Nucleus accumbens (tissue), 56 donors: ENCODE results near the gene TMEM17.
"Not testable (repeated sequence)": the region's sequence is repeated elsewhere in the genome, so short reads cannot be mapped to it uniquely, and the experiment has no call there.

Experiments used
- DNase-seq, 56 donors: peaks; one replicate each; lab custom pipeline; 2025; lab: John Stamatoyannopoulos, UW

The TMEM17 gene

GRCh38 chr2:62505750-62506420 is at the start of gene TMEM17:
Gene TMEM17 (minus strand): TSS chr2:62506195. CDS start chr2:62506129, 66 bp downstream.
- DNase-seq: peak; percentile 30 to 98 (median 86)

GRCh38 chr2:62554440-62554839 is 48.4 kb upstream of the TMEM17 start:
- no peak for DNase-seq

GRCh38 chr2:62550461-62550860 is 44.5 kb upstream of the TMEM17 start:
- DNase-seq: no peak

GRCh38 chr2:62547854-62548253 is 41.9 kb upstream of the TMEM17 start:
- DNase-seq: no peak

GRCh38 chr2:62545261-62545660 is 39.3 kb upstream of the TMEM17 start:
- no peak for DNase-seq

- no peak for DNase-seq
Measured at GRCh38 chr2:62540408-62541168, 34.6 kb upstream of the TMEM17 start.

GRCh38 chr2:62539606-62540407 is 33.8 kb upstream of the TMEM17 start:
- no peak for DNase-seq

- no peak for DNase-seq
Measured at GRCh38 chr2:62538756-62539155, 32.8 kb upstream of the TMEM17 start.

GRCh38 chr2:62537814-62538213 is 31.8 kb upstream of the TMEM17 start:
- DNase-seq: no peak

- DNase-seq: no peak
Measured at GRCh38 chr2:62536873-62537547, 31.0 kb upstream of the TMEM17 start.

GRCh38 chr2:62535521-62535920 is 29.5 kb upstream of the TMEM17 start:
- not testable (repeated sequence) for DNase-seq

- no peak for DNase-seq
Measured at GRCh38 chr2:62531594-62531993, 25.6 kb upstream of the TMEM17 start.

- no peak for DNase-seq
Measured at GRCh38 chr2:62529758-62530157, 23.8 kb upstream of the TMEM17 start.

GRCh38 chr2:62527478-62528210 is 21.6 kb upstream of the TMEM17 start:
- DNase-seq: no peak

- no peak for DNase-seq
Measured at GRCh38 chr2:62526531-62527381, 20.8 kb upstream of the TMEM17 start.

- no peak for DNase-seq
Measured at GRCh38 chr2:62525549-62526269, 19.7 kb upstream of the TMEM17 start.

- DNase-seq: no peak
Measured at GRCh38 chr2:62524293-62524941, 18.4 kb upstream of the TMEM17 start.

- not testable (repeated sequence) for DNase-seq
Measured at GRCh38 chr2:62521061-62521460, 15.1 kb upstream of the TMEM17 start.
